OCI-LY7 (cell line): ENCODE measurements around the gene TBC1D17. TPM values are rescaled to one million over a fixed set of nuclear protein-coding genes. Genes with fewer than 3 reads are reported as not detected.

ENCODE experiments used
- BruUV-seq: library from RNA; stranded (reverse); fragments of 400-500 nt; replicated peaks from 2 replicates; lab custom pipeline; 2021; lab: Mats Ljungman, UMichigan
- CTCF ChIA-PET: fragments of 300-600 bp; sonication (Branson Sonifier 250); formaldehyde crosslinking; loops from one replicate; lab custom pipeline; 2022; ENCODE audit warnings: antibody characterized with exemption; ENCODE audit not compliant: unreplicated experiment; lab: Charles Lee
- POLR2A ChIA-PET: fragments of 300-600 bp; sonication (Branson Sonifier 250); formaldehyde crosslinking; loops from one replicate; lab custom pipeline; 2022; ENCODE audit warnings: antibody characterized with exemption; lab: Charles Lee
- DNase-seq: peaks from one replicate; pipeline ENCODE4 v3.0.0-alpha.2; 2015; ENCODE audit warnings: low spot score
- H2AFZ ChIP-seq: fragments of 200-600 bp; sonication (generic), shearing (Covaris generic); 2 replicates; pipeline ENCODE4 v1.6.1; 2014; ENCODE audit warnings: mild to moderate bottlenecking, antibody characterized with exemption, low read length, moderate library complexity
- H3K27ac ChIP-seq: fragments of 200-600 bp; sonication (generic); 2 replicates; pipeline ENCODE4 v1.5.1; 2014; ENCODE audit warnings: mixed run types, low read depth, mild to moderate bottlenecking, moderate library complexity, low read length, inconsistent platforms; ENCODE audit not compliant: poor library complexity, severe bottlenecking
- H3K36me3 ChIP-seq: fragments of 200-600 bp; sonication (generic); 2 replicates; pipeline ENCODE4 v1.6.1; 2014; ENCODE audit warnings: mild to moderate bottlenecking, antibody characterized with exemption, low read length, moderate library complexity, mixed read lengths; ENCODE audit not compliant: insufficient read depth
- H3K4me1 ChIP-seq: fragments of 200-600 bp; sonication (generic); 2 replicates; pipeline ENCODE4 v1.5.1; 2014; ENCODE audit warnings: mild to moderate bottlenecking, low read length; ENCODE audit not compliant: insufficient read depth, poor library complexity, severe bottlenecking
- H3K4me2 ChIP-seq: fragments of 200-600 bp; sonication (generic); 2 replicates; pipeline ENCODE4 v1.6.1; 2014; ENCODE audit warnings: mild to moderate bottlenecking, low read length
- H3K4me3 ChIP-seq: fragments of 200-600 bp; sonication (generic); 2 replicates; pipeline ENCODE4 v1.5.1; 2014; ENCODE audit warnings: mild to moderate bottlenecking, low read depth, low read length; ENCODE audit not compliant: poor library complexity, severe bottlenecking
- H3K79me2 ChIP-seq: fragments of 200-600 bp; sonication (generic); 2 replicates; pipeline ENCODE4 v1.6.1; 2016; ENCODE audit warnings: low read depth, mild to moderate bottlenecking, low read length, moderate library complexity, mixed read lengths; ENCODE audit not compliant: insufficient read depth
- H3K9me2 ChIP-seq: fragments of 200-600 bp; sonication (generic); 2 replicates; pipeline ENCODE4 v1.6.1; 2016; ENCODE audit warnings: mild to moderate bottlenecking, low read length, mixed read lengths; ENCODE audit not compliant: insufficient read depth
- H3K9me3 ChIP-seq: fragments of 200-600 bp; sonication (generic); 2 replicates; pipeline ENCODE4 v1.6.1; 2014; ENCODE audit warnings: mild to moderate bottlenecking, mixed run types, low read length, mixed read lengths
- H4K20me1 ChIP-seq: fragments of 200-600 bp; sonication (generic); 2 replicates; pipeline ENCODE4 v1.6.1; 2014; ENCODE audit warnings: mild to moderate bottlenecking, antibody characterized with exemption, low read length, moderate library complexity, mixed read lengths; ENCODE audit not compliant: insufficient read depth
- CTCF ChIP-seq: fragments of 200-600 bp; sonication (generic); conservative IDR thresholded peaks from 2 replicates; pipeline ENCODE4 v1.5.1; 2014; ENCODE audit warnings: mild to moderate bottlenecking, antibody characterized with exemption, low read length, moderate library complexity, mixed read lengths
- EZH2phosphoT487 ChIP-seq: fragments of 200-600 bp; sonication (generic); IDR thresholded peaks from 2 replicates; pipeline ENCODE4 v1.6.1; 2018; ENCODE audit warnings: low read depth, borderline replicate concordance, mild to moderate bottlenecking, mixed run types, antibody characterized with exemption, low read length, moderate library complexity, mixed read lengths
- intact Hi-C: fragments of 100-400 bp; cut with micrococcal nuclease; formaldehyde crosslinking; loops from one replicate; pipeline ENCODE4 v1.10.0; 2022; ENCODE audit not compliant: unreplicated experiment
- total RNA-seq, 2 experiments: library from RNA; depleted of rRNA in 1 of 2; stranded (reverse); fragments of >200 nt in 1 of 2; shearing (Covaris generic) in 1 of 2; gene quantifications; 2 replicates each; pipeline ENCODE4 v1.2.3, GENCODE V29; 2014 to 2022

Gene TBC1D17
- total RNA-seq, 2 experiments from 2014 or later, result 8.0 to 24.0 TPM

- H3K36me3 ChIP-seq, result no peaks in the 10 kb centered on the region
- no peaks in the 10 kb centered on the region for H4K20me1 ChIP-seq
- no peak overlapping the region for H3K4me3 ChIP-seq
- ChIA-PET CTCF (no interaction called here), POLR2A (interaction anchor here (0.6 kb wide), 1 partner anchor 18 kb away, joined by 3 read pairs; the partner anchor contains the start of gene AKT1S1)
- H3K27ac ChIP-seq, result no peak overlapping the region
- TF ChIP-seq CTCF (no peak), EZH2phosphoT487 (no peak)
- H3K9me2 ChIP-seq, result no peaks in the 10 kb centered on the region
- no peak overlapping the region for H3K4me2 ChIP-seq
- H2AFZ ChIP-seq, result no peak overlapping the region
- no peaks in the 10 kb centered on the region for H3K9me3 ChIP-seq
- H3K79me2 ChIP-seq, result no peaks in the 10 kb centered on the region
- BruUV-seq, result no TSS peak
- intact Hi-C loops, result no loop called here
- peaks cover 43% of the 10 kb centered on the region for H3K4me1 ChIP-seq
- DNase-seq, result no peak
Measured at GRCh38 chr19:49894879-49895565, 17.5 kb downstream of the TBC1D17 start.

GRCh38 chr19:49895566-49896297, 18.2 kb downstream of the TBC1D17 start:
- ChIA-PET POLR2A (interaction anchor here (0.6 to 1.2 kb wide), 2 partner anchors 19 to 33 kb away, joined by 3 to 4 read pairs; partner anchors contain the start of genes AKT1S1 and ATF5), CTCF (no interaction called here)
- BruUV-seq, result no TSS peak
- H2AFZ ChIP-seq, result no peak overlapping the region
- no peak overlapping the region for H3K4me3 ChIP-seq
- no peaks in the 10 kb centered on the region for H3K79me2 ChIP-seq
- H3K4me2 ChIP-seq, result peak overlapping the region; percentile 96
- H3K9me2 ChIP-seq, result no peaks in the 10 kb centered on the region
- H3K4me1 ChIP-seq, result peaks cover 46% of the 10 kb centered on the region
- H3K36me3 ChIP-seq, result no peaks in the 10 kb centered on the region
- intact Hi-C loops, result no loop called here
- DNase-seq, result no peak
- H3K27ac ChIP-seq, result peak overlapping the region; percentile 66
- no peaks in the 10 kb centered on the region for H3K9me3 ChIP-seq
- H4K20me1 ChIP-seq, result no peaks in the 10 kb centered on the region
- TF ChIP-seq EZH2phosphoT487 (no peak), CTCF (no peak)
